H1 (cell line): ENCODE results near the gene LRCH1. TPM values are rescaled to one million over a fixed set of nuclear protein-coding genes. Genes with fewer than 3 reads are reported as not detected.

Experiments used
- CTCF ChIA-PET: fragments of 300-600 bp; sonication (Branson Sonifier 250); formaldehyde crosslinking; loops from one replicate; lab custom pipeline; 2021; ENCODE audit not compliant: partially characterized antibody; lab: Charles Lee
- POLR2A ChIA-PET: fragments of 300-600 bp; sonication (Branson Sonifier 250); formaldehyde crosslinking; loops from one replicate; lab custom pipeline; 2021; ENCODE audit warnings: inconsistent platforms; ENCODE audit not compliant: partially characterized antibody; lab: Charles Lee
- DNase-seq, 2 experiments: peaks; one replicate each; pipeline versions ENCODE4 v3.0.0 to v3.0.0-alpha.2; 2010 to 2022; ENCODE audit warnings: low spot score in 2 of 2, low read depth in 1 of 2, mixed read lengths in 1 of 2
- FAIRE-seq: peaks from 2 replicates; lab custom pipeline; 2011; peaks lifted over from hg19 to GRCh38; lab: Jason Lieb, UNC
- H2AFZ ChIP-seq: 2 replicates; pipeline ENCODE4 v1.8.1; 2012; ENCODE audit warnings: low read length, inconsistent platforms
- H2AK5ac ChIP-seq: 2 replicates; pipeline ENCODE4 v1.6.1; 2013; ENCODE audit warnings: low read depth, low read length
- H2BK120ac ChIP-seq: replicated peaks from 2 replicates; pipeline ENCODE3; 2013; ENCODE audit warnings: low read depth, low read length, inconsistent platforms
- H2BK12ac ChIP-seq: 2 replicates; pipeline ENCODE4 v1.6.1; 2013; ENCODE audit warnings: low read depth, low read length
- H2BK15ac ChIP-seq: 2 replicates; pipeline ENCODE4 v1.6.1; 2013; ENCODE audit warnings: low read length
- H2BK20ac ChIP-seq: 2 replicates; pipeline ENCODE4 v1.6.1; 2013; ENCODE audit warnings: low read length
- H2BK5ac ChIP-seq: 2 replicates; pipeline ENCODE4 v1.6.1; 2013; ENCODE audit warnings: low read depth, low read length
- H3K14ac ChIP-seq: 2 replicates; pipeline ENCODE4 v1.6.1; 2013; ENCODE audit warnings: inconsistent platforms; ENCODE audit not compliant: insufficient read length
- H3K18ac ChIP-seq: 2 replicates; pipeline ENCODE4 v1.6.1; 2013; ENCODE audit warnings: low read length; ENCODE audit errors: extremely low read depth
- H3K23ac ChIP-seq: 2 replicates; pipeline ENCODE4 v1.6.1; 2013; ENCODE audit warnings: inconsistent platforms; ENCODE audit not compliant: insufficient read length
- H3K23me2 ChIP-seq: 2 replicates; pipeline ENCODE4 v1.6.1; 2013; ENCODE audit warnings: low read depth, low read length
- H3K27ac ChIP-seq: 2 replicates; pipeline ENCODE4 v1.6.1; 2011; ENCODE audit warnings: low read depth, low read length, inconsistent platforms
- H3K27me3 ChIP-seq, 4 experiments: replicated peaks in 1 of 4; 1 replicate in 1 of 4; 2 replicates in 3 of 4; pipeline versions ENCODE4 v1.6.1 to v1.8.1; 2011 to 2013; ENCODE audit warnings: low read length in 3 of 4, mild to moderate bottlenecking in 3 of 4, inconsistent platforms in 2 of 4, mixed read lengths in 2 of 4, moderate library complexity in 1 of 4; ENCODE audit not compliant: control insufficient read depth in 3 of 4, insufficient read depth in 3 of 4; ENCODE audit errors: extremely low read depth in 1 of 4
- H3K36me3 ChIP-seq, 4 experiments: 2 replicates each; pipeline versions ENCODE4 v1.6.1 to v1.8.1; 2011 to 2013; ENCODE audit warnings: mild to moderate bottlenecking in 4 of 4, low read length in 3 of 4, moderate library complexity in 2 of 4, control low read depth in 1 of 4, inconsistent platforms in 1 of 4; ENCODE audit not compliant: insufficient read depth in 4 of 4, control insufficient read depth in 2 of 4
- H3K4ac ChIP-seq: replicated peaks from 2 replicates; pipeline ENCODE3; 2013; ENCODE audit warnings: low read length, low read depth, mixed read lengths, inconsistent platforms; ENCODE audit not compliant: insufficient read length
- H3K4me1 ChIP-seq, 4 experiments: replicated peaks in 1 of 4; 1 replicate in 1 of 4; 2 replicates in 3 of 4; pipeline versions ENCODE4 v1.6.1 to v1.8.1; 2011 to 2013; ENCODE audit warnings: low read length in 3 of 4, inconsistent platforms in 2 of 4, mixed read lengths in 1 of 4; ENCODE audit not compliant: insufficient read depth in 4 of 4, control insufficient read depth in 3 of 4
- H3K4me2 ChIP-seq, 2 experiments: 2 replicates each; pipeline versions ENCODE4 v1.6.1 to v1.8.1; 2011 to 2013; ENCODE audit warnings: low read depth in 2 of 2, low read length in 2 of 2, control low read depth in 1 of 2, inconsistent platforms in 1 of 2, mild to moderate bottlenecking in 1 of 2; ENCODE audit not compliant: insufficient read depth in 1 of 2
- H3K4me3 ChIP-seq, 4 experiments: fragments of 200-600, 300-600 bp in 1 of 4; sonication (generic), shearing (Covaris generic), sonication (Bioruptor Twin) in 1 of 4; 2 replicates each; pipeline versions ENCODE4 v1.5.1 to v1.8.1; 2011 to 2016; ENCODE audit warnings: low read length in 4 of 4, low read depth in 3 of 4, control low read depth in 2 of 4, inconsistent platforms in 2 of 4, mild to moderate bottlenecking in 2 of 4, mixed read lengths in 1 of 4, moderate library complexity in 1 of 4; ENCODE audit not compliant: insufficient read depth in 2 of 4; ENCODE audit errors: extremely low read depth in 1 of 4
- H3K56ac ChIP-seq: replicated peaks from 2 replicates; pipeline ENCODE3; 2013; ENCODE audit warnings: low read depth, mild to moderate bottlenecking, mixed read lengths, low read length, inconsistent platforms; ENCODE audit not compliant: insufficient read length
- H3K79me1 ChIP-seq: 2 replicates; pipeline ENCODE4 v1.6.1; 2013; ENCODE audit warnings: low read depth, low read length, control low read depth
- H3K79me2 ChIP-seq, 2 experiments: 2 replicates each; pipeline versions ENCODE4 v1.6.1 to v1.8.1; 2012 to 2013; ENCODE audit warnings: low read length in 2 of 2, mild to moderate bottlenecking in 2 of 2, inconsistent platforms in 1 of 2; ENCODE audit not compliant: insufficient read depth in 2 of 2, control insufficient read depth in 1 of 2
- H3K9ac ChIP-seq, 4 experiments: replicated peaks in 1 of 4; 1 replicate in 1 of 4; 2 replicates in 3 of 4; pipeline versions ENCODE4 v1.6.1 to v1.8.1; 2011 to 2013; ENCODE audit warnings: low read depth in 3 of 4, low read length in 3 of 4, control low read depth in 2 of 4, mild to moderate bottlenecking in 2 of 4, moderate library complexity in 2 of 4, inconsistent platforms in 1 of 4; ENCODE audit errors: extremely low read depth in 1 of 4
- H3K9me3 ChIP-seq, 2 experiments: 2 replicates each; pipeline versions ENCODE4 v1.6.1 to v1.8.1; 2012 to 2013; ENCODE audit warnings: mild to moderate bottlenecking in 2 of 2, moderate library complexity in 2 of 2, control low read depth in 1 of 2, inconsistent platforms in 1 of 2, low read depth in 1 of 2, low read length in 1 of 2, mixed read lengths in 1 of 2; ENCODE audit not compliant: insufficient read depth in 2 of 2
- H4K20me1 ChIP-seq, 2 experiments: replicated peaks in 1 of 2; 2 replicates each; pipeline versions ENCODE3 to v1.8.1; 2011 to 2013; ENCODE audit warnings: inconsistent platforms in 2 of 2, low read length in 2 of 2, mild to moderate bottlenecking in 1 of 2; ENCODE audit not compliant: insufficient read depth in 2 of 2, control insufficient read depth in 1 of 2
- H4K5ac ChIP-seq: 2 replicates; pipeline ENCODE4 v1.6.1; 2013; ENCODE audit warnings: low read length, low read depth, mixed read lengths, inconsistent platforms; ENCODE audit not compliant: insufficient read length
- H4K8ac ChIP-seq: 2 replicates; pipeline ENCODE4 v1.8.0; 2013; ENCODE audit warnings: mild to moderate bottlenecking, moderate library complexity, low read length, inconsistent platforms; ENCODE audit not compliant: insufficient read depth; ENCODE audit errors: extremely low read depth
- H4K91ac ChIP-seq: replicated peaks from 2 replicates; pipeline ENCODE3; 2013; ENCODE audit warnings: low read length, mixed read lengths, inconsistent platforms; ENCODE audit not compliant: insufficient read length
- EGR1 ChIP-seq: IDR thresholded peaks from 2 replicates; pipeline ENCODE4 v1.6.1; 2011; ENCODE audit warnings: low read depth, low read length, borderline replicate concordance
- EZH2 ChIP-seq: fragments of 200-600 bp; sonication (generic); IDR thresholded peaks from 2 replicates; pipeline ENCODE4 v1.7.1; 2012; ENCODE audit warnings: low read depth, mild to moderate bottlenecking, moderate library complexity, low read length, inconsistent platforms; ENCODE audit not compliant: severe bottlenecking
- KDM5A ChIP-seq: fragments of 200-600 bp; IDR thresholded peaks from 2 replicates; pipeline ENCODE4 v1.7.1; 2012; ENCODE audit warnings: mild to moderate bottlenecking, low read length, inconsistent platforms, mixed read lengths
- RXRA ChIP-seq: IDR thresholded peaks from 2 replicates; pipeline ENCODE4 v1.6.1; 2011; ENCODE audit warnings: low read depth, mild to moderate bottlenecking, low read length, moderate library complexity; ENCODE audit not compliant: insufficient read depth
- SP4 ChIP-seq: IDR thresholded peaks from 2 replicates; pipeline ENCODE4 v1.6.1; 2012; ENCODE audit warnings: low read length, inconsistent platforms
- polyA plus RNA-seq, 7 experiments: library from polyadenylated mRNA; depleted of rRNA in 3 of 7; stranded (reverse) in 5 of 7; unstranded in 2 of 7; fragments of >200 nt in 5 of 7; fragments of 200-250 nt in 2 of 7; gene quantifications; 1 replicate in 5 of 7; 2 replicates in 1 of 7; 4 replicates in 1 of 7; pipeline versions ENCODE4 v1.2.1 to v1.2.3, GENCODE V29; 2011 to 2013; ENCODE audit warnings: missing spikeins in 2 of 7, mixed read lengths in 2 of 7
- total RNA-seq: library from RNA; stranded (reverse); fragmentation: NEBNext Ultra II Directional; extraction: Animal tissue kit (Norgen Biotek cat#: 25700); gene quantifications from 2 replicates; pipeline ENCODE4 v1.2.1, GENCODE V29; 2021
- TF ChIP-seq, protein P1 (sequence below): IDR thresholded peaks from 2 replicates; pipeline ENCODE4 v1.6.1; 2012; ENCODE audit warnings: inconsistent platforms

LRCH1 gene
- total and polyA plus RNA-seq, 2 of the 8 experiments (the other 6 are each of a cell fraction or from before 2014, with no cell fraction given), result 3.0 to 10.1 TPM

- CTCF ChIA-PET, result interaction anchor here (1.0 to 1.2 kb wide), 3 partner anchors 9 to 11 kb away, joined by 3 to 4 read pairs (median 3); no protein-coding TSS in a partner anchor
- H3K18ac ChIP-seq, result no peak overlapping the region
- H3K27me3 ChIP-seq, result no peaks in the 10 kb centered on the region
- no peak overlapping the region for H2BK15ac ChIP-seq
- no peak overlapping the region for H2BK5ac ChIP-seq
- no peak overlapping the region for H3K27ac ChIP-seq
- no peaks in the 10 kb centered on the region for H3K23me2 ChIP-seq
- FAIRE-seq (no peak), DNase-seq (no peak)
- H3K79me1 ChIP-seq, result peaks cover 2% of the 10 kb centered on the region
- H3K4ac ChIP-seq, result no peak overlapping the region
- no peak overlapping the region for H3K4me3 ChIP-seq
- POLR2A ChIA-PET, result interaction anchor here (1.8 kb wide), 1 partner anchor 9 kb away, joined by 4 read pairs; no protein-coding TSS in a partner anchor
- H4K20me1 ChIP-seq, result peaks cover 2 to 5% of the 10 kb centered on the region in 2 experiments
- H2BK20ac ChIP-seq, result no peak overlapping the region
- H3K23ac ChIP-seq, result no peak overlapping the region
- H2BK12ac ChIP-seq, result no peak overlapping the region
- no peak overlapping the region for H3K14ac ChIP-seq
- no peak overlapping the region for H2AFZ ChIP-seq
- no peak overlapping the region for H4K91ac ChIP-seq
- no peak overlapping the region for H3K56ac ChIP-seq
- no peaks in the 10 kb centered on the region for H3K4me1 ChIP-seq
- H3K9ac ChIP-seq, result no peak overlapping the region
- no peaks in the 10 kb centered on the region for H3K9me3 ChIP-seq
- H3K36me3 ChIP-seq, result no peaks in the 10 kb centered on the region
- H3K4me2 ChIP-seq, result no peak overlapping the region
- no peak overlapping the region for H4K5ac ChIP-seq
- H4K8ac ChIP-seq, result no peak overlapping the region
- H3K79me2 ChIP-seq, result peaks cover 8 to 72% of the 10 kb centered on the region in 2 experiments; a peak in 3 of 4 replicates
- H2BK120ac ChIP-seq, result no peak overlapping the region
- no peak overlapping the region for H2AK5ac ChIP-seq
- TF ChIP-seq, protein P1, sequence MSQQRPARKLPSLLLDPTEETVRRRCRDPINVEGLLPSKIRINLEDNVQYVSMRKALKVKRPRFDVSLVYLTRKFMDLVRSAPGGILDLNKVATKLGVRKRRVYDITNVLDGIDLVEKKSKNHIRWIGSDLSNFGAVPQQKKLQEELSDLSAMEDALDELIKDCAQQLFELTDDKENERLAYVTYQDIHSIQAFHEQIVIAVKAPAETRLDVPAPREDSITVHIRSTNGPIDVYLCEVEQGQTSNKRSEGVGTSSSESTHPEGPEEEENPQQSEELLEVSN, result no peak
- TF ChIP-seq SP4, result no peak
- TF ChIP-seq EGR1, result no peak
- no peak for TF ChIP-seq RXRA
- no peak for TF ChIP-seq EZH2
- no peak for TF ChIP-seq KDM5A
Measured at GRCh38 chr13:46560778-46561177, 7.8 kb downstream of the LRCH1 start.
